HEK293T (cell line): ENCODE results near the gene NDUFS6.

ENCODE experiments used
- CTCF ChIA-PET: fragments of 350-600 bp; formaldehyde crosslinking; extraction: SDS; loops from one replicate; lab custom pipeline; 2021; ENCODE audit warnings: antibody characterized with exemption, inconsistent platforms; lab: Yijun Ruan, JAX
- POLR2A ChIA-PET: fragments of 350-600 bp; formaldehyde crosslinking; extraction: SDS; loops from one replicate; lab custom pipeline; 2020; ENCODE audit warnings: antibody characterized with exemption, inconsistent platforms; lab: Yijun Ruan, JAX
- DNase-seq: peaks from one replicate; pipeline ENCODE4 v3.0.0; 2012; ENCODE audit warnings: mixed read lengths; ENCODE audit errors: extremely low spot score
- ARNT ChIP-seq: fragments of 450-650 bp; IDR thresholded peaks from 2 replicates; pipeline ENCODE4 v1.6.1; 2017; ENCODE audit warnings: mild to moderate bottlenecking
- BHLHE40 ChIP-seq: fragments of 450-650 bp; IDR thresholded peaks from 2 replicates; pipeline ENCODE4 v1.6.1; 2016; ENCODE audit warnings: mild to moderate bottlenecking, moderate library complexity, borderline replicate concordance
- CTBP1 ChIP-seq: fragments of 450-650 bp; IDR thresholded peaks from 2 replicates; pipeline ENCODE4 v1.6.1; 2016; ENCODE audit warnings: borderline replicate concordance
- ELF4 ChIP-seq: fragments of 450-650 bp; IDR thresholded peaks from 2 replicates; pipeline ENCODE4 v1.6.1; 2017; ENCODE audit warnings: antibody characterized with exemption
- FOXA1 ChIP-seq: fragments of 450-650 bp; IDR thresholded peaks from 2 replicates; pipeline ENCODE4 v1.6.1; 2016; ENCODE audit warnings: mild to moderate bottlenecking
- FOXK2 ChIP-seq: fragments of 450-650 bp; IDR thresholded peaks from 2 replicates; pipeline ENCODE4 v1.6.1; 2016; ENCODE audit warnings: mild to moderate bottlenecking
- FOXM1 ChIP-seq: fragments of 450-650 bp; IDR thresholded peaks from 2 replicates; pipeline ENCODE4 v1.6.1; 2017; ENCODE audit warnings: mild to moderate bottlenecking, borderline replicate concordance
- HDGF ChIP-seq: fragments of 450-650 bp; IDR thresholded peaks from 2 replicates; pipeline ENCODE4 v1.6.1; 2017; ENCODE audit warnings: antibody characterized with exemption, borderline replicate concordance
- L3MBTL2 ChIP-seq: fragments of 450-650 bp; conservative IDR thresholded peaks from 2 replicates; pipeline ENCODE4 v1.6.1; 2016; ENCODE audit warnings: mild to moderate bottlenecking
- LEF1 ChIP-seq: fragments of 450-650 bp; IDR thresholded peaks from 2 replicates; pipeline ENCODE4 v1.6.1; 2017; ENCODE audit warnings: mild to moderate bottlenecking, borderline replicate concordance
- NFRKB ChIP-seq: fragments of 450-650 bp; IDR thresholded peaks from 2 replicates; pipeline ENCODE4 v1.6.1; 2016; ENCODE audit warnings: mild to moderate bottlenecking, moderate library complexity
- PKNOX1 ChIP-seq: fragments of 450-650 bp; IDR thresholded peaks from 2 replicates; pipeline ENCODE4 v1.6.1; 2016
- SP1 ChIP-seq: fragments of 450-650 bp; IDR thresholded peaks from 2 replicates; pipeline ENCODE4 v1.6.1; 2017
- SUZ12 ChIP-seq: fragments of 450-650 bp; IDR thresholded peaks from 2 replicates; pipeline ENCODE4 v1.6.1; 2016; ENCODE audit warnings: mild to moderate bottlenecking
- TARDBP ChIP-seq: fragments of 450-650 bp; IDR thresholded peaks from 2 replicates; pipeline ENCODE4 v1.6.1; 2016
- ZNF384 ChIP-seq: fragments of 450-650 bp; IDR thresholded peaks from 2 replicates; pipeline ENCODE4 v1.6.1; 2016

NDUFS6 gene

GRCh38 chr5:1805736-1806135 is 4.5 kb downstream of the NDUFS6 start:
- TF ChIP-seq PKNOX1 (no peak), SP1 (no peak), ZNF384 (no peak), FOXK2 (no peak), FOXM1 (no peak), LEF1 (no peak), SUZ12 (no peak), TARDBP (no peak), ELF4 (no peak), L3MBTL2 (no peak)
- DNase-seq: no peak
- POLR2A ChIA-PET: no interaction called here
- CTCF ChIA-PET: no interaction called here

- POLR2A ChIA-PET: no interaction called here
- DNase-seq: no peak
- TF ChIP-seq FOXA1 (no peak), PKNOX1 (no peak), CTBP1 (no peak), HDGF (no peak), NFRKB (no peak), FOXK2 (no peak), ARNT (no peak), L3MBTL2 (no peak), TARDBP (no peak), ELF4 (no peak), FOXM1 (no peak), SUZ12 (no peak), BHLHE40 (no peak), LEF1 (no peak)
- CTCF ChIA-PET: no interaction called here
These were observed 5.0 kb downstream of the NDUFS6 start for GRCh38 chr5:1806199-1806598.

- CTCF ChIA-PET: no interaction called here
- no peak for DNase-seq
- POLR2A ChIA-PET: no interaction called here
- TF ChIP-seq SUZ12 (no peak), BHLHE40 (no peak), FOXM1 (no peak), CTBP1 (no peak), FOXA1 (no peak), L3MBTL2 (no peak), LEF1 (no peak), SP1 (no peak), PKNOX1 (no peak), TARDBP (no peak)
These were observed 5.8 kb downstream of the NDUFS6 start for GRCh38 chr5:1806974-1807373.

- ChIA-PET CTCF (no interaction called here), POLR2A (no interaction called here)
- no peak for DNase-seq
- no peak for TF ChIP-seq HDGF
- no peak for TF ChIP-seq FOXK2
- no peak for TF ChIP-seq L3MBTL2
- no peak for TF ChIP-seq ELF4
- no peak for TF ChIP-seq CTBP1
These were observed 6.4 kb downstream of the NDUFS6 start for GRCh38 chr5:1807451-1808185.

- no peak for DNase-seq
- TF ChIP-seq LEF1 (no peak), L3MBTL2 (no peak), ELF4 (no peak), NFRKB (no peak), BHLHE40 (no peak), ARNT (no peak), FOXM1 (no peak), ZNF384 (no peak), SP1 (no peak), TARDBP (no peak), SUZ12 (no peak), HDGF (no peak), FOXA1 (no peak), CTBP1 (no peak), PKNOX1 (no peak), FOXK2 (no peak)
- ChIA-PET CTCF (no interaction called here), POLR2A (interaction anchor here (0.9 to 1.4 kb wide), 2 partner anchors 8 to 48 kb away, joined by 3 read pairs; no protein-coding TSS in a partner anchor)
These were observed 7.2 kb downstream of the NDUFS6 start for GRCh38 chr5:1808439-1808838.
